ENCODE measurements around the gene CNEP1R1.

DNA sequence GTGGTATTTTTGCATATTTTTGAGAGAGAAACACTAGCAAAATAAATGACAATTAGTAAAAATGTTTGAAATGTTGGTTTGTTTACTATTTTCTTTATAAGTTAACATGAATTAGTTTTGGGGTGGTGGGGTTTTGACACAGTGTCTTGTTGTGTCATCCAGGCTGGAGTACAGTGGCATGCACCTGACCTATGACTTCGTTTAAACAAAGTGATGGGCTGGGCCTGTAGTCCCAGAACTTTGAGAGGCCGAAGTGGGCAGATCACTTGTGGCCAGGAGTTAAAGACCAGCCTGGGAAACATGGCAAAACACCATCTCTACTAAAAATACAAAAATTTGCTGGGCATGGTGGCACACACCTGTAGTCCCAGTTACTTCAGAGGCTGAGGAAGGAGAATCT, 22.8 kb downstream of the CNEP1R1 start:
- TF ChIP-seq LARP7 (IDR thresholded peaks at IDR 0.05) (no peak), FOXM1 (IDR thresholded peaks at IDR 0.05; ENCODE audit: low read depth, low read length) (no peak)
